Duodenal mucosa (tissue), 2 donors: ENCODE measurements around the gene MBD4.

Experiments
- H3K27ac ChIP-seq: one replicate; pipeline ENCODE4 v1.7.0; 2013; ENCODE audit warnings: low read depth, low read length
- H3K27me3 ChIP-seq, 2 donors: one replicate each; pipeline ENCODE4 v1.7.0; 2013; ENCODE audit warnings: low read length in 2 of 2, control low read depth in 1 of 2; ENCODE audit not compliant: insufficient read depth in 2 of 2, control insufficient read depth in 1 of 2
- H3K36me3 ChIP-seq, 2 donors: one replicate each; pipeline ENCODE4 v1.7.0; 2013; ENCODE audit warnings: low read length in 2 of 2, control low read depth in 1 of 2; ENCODE audit not compliant: insufficient read depth in 2 of 2, control insufficient read depth in 1 of 2
- H3K4me1 ChIP-seq, 2 donors: one replicate each; pipeline ENCODE4 v1.7.0; 2013; ENCODE audit warnings: low read length in 2 of 2, control low read depth in 1 of 2; ENCODE audit not compliant: insufficient read depth in 2 of 2, control insufficient read depth in 1 of 2
- H3K4me3 ChIP-seq, 2 donors: one replicate each; pipeline ENCODE4 v1.7.0; 2013; ENCODE audit warnings: low read length in 2 of 2, low read depth in 1 of 2
- H3K9ac ChIP-seq, 2 donors: one replicate each; pipeline ENCODE4 v1.7.0; 2013; ENCODE audit warnings: low read length in 2 of 2, low read depth in 1 of 2
- H3K9me3 ChIP-seq, 2 donors: one replicate each; pipeline ENCODE4 v1.7.0; 2013; ENCODE audit warnings: low read length in 2 of 2, control low read depth in 1 of 2; ENCODE audit not compliant: control insufficient read depth in 1 of 2

The MBD4 gene

GRCh38 chr3:129448186-129448895, 8.6 kb upstream of the MBD4 start:
- Histone ChIP-seq H3K4me1 (no peaks in the 10 kb centered on the region), H3K9ac (no peak overlapping the region), H3K27ac (no peak overlapping the region), H3K4me3 (no peak overlapping the region), H3K36me3 (no peaks in the 10 kb centered on the region), H3K27me3 (no peaks in the 10 kb centered on the region), H3K9me3 (no peaks in the 10 kb centered on the region)

- Histone ChIP-seq H3K4me3 (no peak overlapping the region), H3K27ac (no peak overlapping the region), H3K9me3 (no peaks in the 10 kb centered on the region), H3K27me3 (no peaks in the 10 kb centered on the region), H3K4me1 (peaks cover 0 to 1% of the 10 kb centered on the region in 2 donors), H3K36me3 (no peaks in the 10 kb centered on the region), H3K9ac (no peak overlapping the region)
These were observed 7.2 kb upstream of the MBD4 start for GRCh38 chr3:129446926-129447325.

GRCh38 chr3:129445471-129445870, 5.7 kb upstream of the MBD4 start:
- Histone ChIP-seq H3K27me3 (no peaks in the 10 kb centered on the region), H3K9me3 (no peaks in the 10 kb centered on the region), H3K4me1 (peaks cover 11 to 13% of the 10 kb centered on the region in 2 donors), H3K4me3 (no peak overlapping the region), H3K27ac (no peak overlapping the region), H3K9ac (no peak overlapping the region), H3K36me3 (no peaks in the 10 kb centered on the region)

GRCh38 chr3:129442947-129443346, 3.2 kb upstream of the MBD4 start:
- Histone ChIP-seq H3K27ac (no peak overlapping the region), H3K4me1 (peaks cover 11 to 13% of the 10 kb centered on the region in 2 donors), H3K4me3 (no peak overlapping the region), H3K9ac (no peak overlapping the region), H3K9me3 (no peaks in the 10 kb centered on the region), H3K36me3 (no peaks in the 10 kb centered on the region), H3K27me3 (no peaks in the 10 kb centered on the region)

- Histone ChIP-seq H3K9me3 (no peaks in the 10 kb centered on the region), H3K27ac (no peak overlapping the region), H3K36me3 (peaks cover 0 to 3% of the 10 kb centered on the region in 2 donors), H3K4me3 (no peak overlapping the region), H3K9ac (no peak overlapping the region), H3K27me3 (no peaks in the 10 kb centered on the region), H3K4me1 (peaks cover 11 to 16% of the 10 kb centered on the region in 2 donors)
These were observed 2.7 kb upstream of the MBD4 start for GRCh38 chr3:129442486-129442885.

- H3K4me3 ChIP-seq, result peak overlapping the region in 1 of 2 donors; percentile 1
- H3K4me1 ChIP-seq, result peaks cover 11 to 21% of the 10 kb centered on the region in 2 donors
These were observed 2.0 kb upstream of the MBD4 start for GRCh38 chr3:129441782-129442181.

GRCh38 chr3:129441215-129441614, 1.5 kb upstream of the MBD4 start:
- Histone ChIP-seq H3K9me3 (no peaks in the 10 kb centered on the region), H3K27ac (no peak overlapping the region), H3K27me3 (no peaks in the 10 kb centered on the region), H3K4me3 (peak overlapping the region; percentile 97 to 99), H3K36me3 (peaks cover 0 to 6% of the 10 kb centered on the region in 2 donors), H3K9ac (peak overlapping the region; percentile 84 to 85), H3K4me1 (peaks cover 11 to 22% of the 10 kb centered on the region in 2 donors)

More at GRCh38 chr3:129441782-129442181, 2.0 kb upstream of the MBD4 start:
- Histone ChIP-seq H3K36me3 (peaks cover 0 to 6% of the 10 kb centered on the region in 2 donors), H3K27ac (no peak overlapping the region), H3K9me3 (no peaks in the 10 kb centered on the region), H3K9ac (no peak overlapping the region), H3K27me3 (no peaks in the 10 kb centered on the region)

- Histone ChIP-seq H3K4me3 (peak overlapping the region; percentile 97 to 99), H3K27me3 (no peaks in the 10 kb centered on the region), H3K27ac (peak overlapping the region; percentile 93), H3K36me3 (peaks cover 0 to 6% of the 10 kb centered on the region in 2 donors), H3K4me1 (peaks cover 16 to 27% of the 10 kb centered on the region in 2 donors), H3K9me3 (no peaks in the 10 kb centered on the region), H3K9ac (peak overlapping the region; percentile 84 to 85)
These were observed 956 bp upstream of the MBD4 start for GRCh38 chr3:129440618-129441190.

GRCh38 chr3:129439226-129439816, 427 bp downstream of the MBD4 start:
- no peaks in the 10 kb centered on the region for H3K9me3 ChIP-seq
- H3K4me3 ChIP-seq, result peak overlapping the region; percentile 97 to 99
- H3K27ac ChIP-seq, result peak overlapping the region; percentile 84
- peak overlapping the region; percentile 94 to 99 for H3K9ac ChIP-seq
- peaks cover 4 to 6% of the 10 kb centered on the region in 2 donors for H3K36me3 ChIP-seq
- H3K27me3 ChIP-seq, result no peaks in the 10 kb centered on the region
- peaks cover 16 to 38% of the 10 kb centered on the region in 2 donors for H3K4me1 ChIP-seq

GRCh38 chr3:129435367-129435766, 4.4 kb downstream of the MBD4 start:
- no peak overlapping the region for H3K4me3 ChIP-seq
- peaks cover 21 to 38% of the 10 kb centered on the region in 2 donors for H3K36me3 ChIP-seq
- no peak overlapping the region for H3K9ac ChIP-seq
- H3K9me3 ChIP-seq, result no peaks in the 10 kb centered on the region
- no peak overlapping the region for H3K27ac ChIP-seq
- H3K27me3 ChIP-seq, result no peaks in the 10 kb centered on the region
- H3K4me1 ChIP-seq, result peaks cover 4 to 41% of the 10 kb centered on the region in 2 donors
